Esophagus mucosa (tissue), 1 donor: ENCODE data around the gene SPN. TPM values are rescaled to one million over a fixed set of nuclear protein-coding genes. Genes with fewer than 3 reads are reported as not detected.
"Not testable (repeated sequence)": the region's sequence is repeated elsewhere in the genome, so short reads cannot be mapped to it uniquely, and the experiment has no call there.

ENCODE experiments used
- ATAC-seq: fragments of 200-7000 bp; cut with Tn5 transposase; one replicate; pipeline ENCODE4 v1.9.1; 2020
- total RNA-seq: library from RNA; stranded (reverse); gene quantifications from one replicate; pipeline ENCODE4 v1.2.4, GENCODE V29; 2023
- donor health status: DM: yes; HTN: yes; CAD: no.

SPN gene
- total RNA-seq, 1 donor from 2014 or later = 0.60 TPM

DNA sequence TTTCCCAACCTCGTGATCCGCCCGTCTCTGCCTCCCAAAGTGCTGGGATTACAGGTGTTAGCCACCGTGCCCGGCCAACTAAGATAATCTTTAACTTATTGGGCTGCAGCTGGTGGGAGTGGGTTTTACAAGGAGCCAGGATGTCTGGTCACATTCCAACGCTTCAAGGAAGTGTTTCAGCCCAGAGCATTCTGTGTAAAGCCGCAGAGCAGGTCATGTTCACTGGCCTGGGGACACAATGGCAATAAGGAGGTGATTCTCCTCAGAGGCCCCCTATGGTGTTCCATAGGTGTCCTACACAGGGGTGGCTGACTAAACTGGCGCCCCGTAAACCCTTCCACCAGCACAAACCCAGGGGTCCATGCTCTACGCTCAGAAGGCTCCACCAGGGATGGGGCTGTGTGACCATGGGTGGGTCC is 17.1 kb downstream of the SPN start:
- no peak for ATAC-seq

DNA sequence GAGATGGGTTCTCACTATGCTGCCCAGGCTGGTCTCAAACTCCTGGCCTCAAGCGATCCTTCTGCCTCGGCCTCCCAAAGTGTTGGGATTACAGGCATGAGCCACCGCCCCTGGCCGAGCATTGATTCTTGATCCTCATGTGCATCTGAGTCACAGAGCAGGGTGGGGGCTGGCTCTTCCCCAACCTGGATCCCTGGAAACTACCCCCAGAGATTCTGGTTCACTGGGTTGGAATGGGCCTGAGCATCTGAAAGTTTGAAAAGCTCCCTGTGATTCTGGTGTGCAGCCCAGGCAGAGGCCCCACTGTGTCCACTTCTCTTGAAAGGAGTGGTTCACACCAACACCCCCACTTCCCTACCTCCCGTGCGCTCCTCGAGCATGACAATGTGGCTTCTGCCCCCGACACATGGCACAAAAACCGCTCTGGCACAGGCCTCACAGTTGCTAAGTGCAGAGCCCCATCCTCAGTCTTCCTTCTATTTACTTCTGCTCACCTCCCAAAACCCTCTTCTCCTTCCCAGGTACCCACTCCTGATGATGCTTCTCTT is 20.6 kb downstream of the SPN start:
- ATAC-seq = no peak

DNA sequence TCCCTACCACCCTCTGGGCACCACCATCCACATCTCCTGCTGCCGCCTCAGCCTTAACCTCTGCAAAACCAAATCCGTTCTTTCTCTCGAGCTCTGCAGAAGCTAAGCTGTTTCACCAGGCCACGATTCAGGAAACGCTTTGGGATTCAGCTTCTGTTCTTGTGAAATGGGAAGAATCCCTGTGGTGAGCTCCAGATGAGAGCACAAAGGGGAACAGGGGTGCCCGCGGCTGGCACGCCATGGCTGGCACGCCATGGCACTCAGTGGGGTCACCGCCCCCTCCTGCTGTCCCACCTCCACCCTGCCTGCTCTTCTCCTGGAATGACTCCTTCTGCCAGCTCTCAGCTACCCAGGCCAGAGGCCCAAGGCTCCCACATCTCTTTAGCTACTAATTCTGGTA is 21.6 kb downstream of the SPN start:
- no peak for ATAC-seq

DNA sequence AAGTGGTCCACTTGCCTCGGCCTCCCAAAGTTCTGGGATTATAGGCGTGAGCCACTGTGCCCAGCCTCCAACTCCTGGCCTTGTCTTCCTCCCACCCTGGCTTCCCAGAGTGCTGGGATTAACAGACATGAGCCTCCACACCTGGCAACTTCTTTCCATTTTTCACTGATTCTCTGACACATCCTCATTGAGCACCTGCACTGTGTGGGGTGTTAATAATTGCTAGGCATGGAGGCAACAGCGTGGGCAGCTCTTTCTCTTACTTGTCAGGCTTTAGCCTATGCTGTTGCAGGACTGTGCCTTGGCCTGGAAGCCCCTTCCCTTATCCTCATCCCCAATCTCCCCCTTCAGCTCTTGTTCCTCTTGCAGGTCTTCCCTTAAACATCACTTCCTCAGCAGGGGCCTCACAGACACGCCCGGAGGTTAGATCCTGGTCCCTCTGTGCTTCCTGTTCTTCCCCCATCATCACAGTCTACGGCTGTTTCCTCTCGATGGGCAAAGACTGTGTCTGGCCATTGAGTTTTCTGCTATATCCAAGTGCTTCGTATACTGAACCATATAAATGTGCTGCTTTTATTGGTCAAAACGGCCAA is 23.8 kb downstream of the SPN start:
- no peak for ATAC-seq

DNA sequence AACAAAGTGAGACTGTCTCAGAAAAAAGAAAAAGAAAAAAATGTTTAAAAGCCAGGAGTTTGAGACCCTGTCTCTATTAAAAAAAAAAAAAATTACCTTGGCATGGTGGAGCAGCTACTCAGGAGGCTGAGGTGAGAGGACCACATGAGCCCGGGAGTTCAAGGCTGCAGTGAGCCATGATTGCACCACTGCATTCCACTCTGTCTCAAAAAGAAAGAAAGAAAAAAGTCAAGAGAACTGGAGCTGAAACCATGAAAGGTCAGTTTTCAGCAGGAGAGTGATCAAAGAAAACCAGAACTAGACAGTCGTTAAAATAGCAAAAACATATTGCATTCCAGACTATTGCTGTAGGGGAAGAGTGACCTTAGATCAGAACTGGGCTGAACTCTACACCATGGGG is 24.7 kb downstream of the SPN start:
- no peak for ATAC-seq

DNA sequence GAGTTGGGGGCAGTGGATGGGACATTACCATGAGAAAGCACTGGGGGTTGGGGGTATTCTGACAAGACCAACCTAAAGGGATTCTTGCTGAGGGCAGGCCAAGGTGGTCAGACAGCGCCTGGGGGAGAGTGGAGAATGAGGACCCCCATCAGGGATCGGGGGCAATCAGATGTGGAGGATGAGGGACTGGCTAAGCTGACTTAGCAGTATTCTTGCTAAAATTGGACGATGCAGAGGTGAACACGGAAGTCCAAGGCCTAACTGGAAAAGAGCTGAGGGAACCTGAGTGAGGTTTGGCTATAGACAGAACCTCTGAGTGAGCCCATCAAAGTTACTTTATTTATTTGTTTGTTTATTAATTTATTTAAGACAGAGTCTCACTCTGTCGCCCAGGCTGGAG is 25.1 kb downstream of the SPN start:
- no peak for ATAC-seq

DNA sequence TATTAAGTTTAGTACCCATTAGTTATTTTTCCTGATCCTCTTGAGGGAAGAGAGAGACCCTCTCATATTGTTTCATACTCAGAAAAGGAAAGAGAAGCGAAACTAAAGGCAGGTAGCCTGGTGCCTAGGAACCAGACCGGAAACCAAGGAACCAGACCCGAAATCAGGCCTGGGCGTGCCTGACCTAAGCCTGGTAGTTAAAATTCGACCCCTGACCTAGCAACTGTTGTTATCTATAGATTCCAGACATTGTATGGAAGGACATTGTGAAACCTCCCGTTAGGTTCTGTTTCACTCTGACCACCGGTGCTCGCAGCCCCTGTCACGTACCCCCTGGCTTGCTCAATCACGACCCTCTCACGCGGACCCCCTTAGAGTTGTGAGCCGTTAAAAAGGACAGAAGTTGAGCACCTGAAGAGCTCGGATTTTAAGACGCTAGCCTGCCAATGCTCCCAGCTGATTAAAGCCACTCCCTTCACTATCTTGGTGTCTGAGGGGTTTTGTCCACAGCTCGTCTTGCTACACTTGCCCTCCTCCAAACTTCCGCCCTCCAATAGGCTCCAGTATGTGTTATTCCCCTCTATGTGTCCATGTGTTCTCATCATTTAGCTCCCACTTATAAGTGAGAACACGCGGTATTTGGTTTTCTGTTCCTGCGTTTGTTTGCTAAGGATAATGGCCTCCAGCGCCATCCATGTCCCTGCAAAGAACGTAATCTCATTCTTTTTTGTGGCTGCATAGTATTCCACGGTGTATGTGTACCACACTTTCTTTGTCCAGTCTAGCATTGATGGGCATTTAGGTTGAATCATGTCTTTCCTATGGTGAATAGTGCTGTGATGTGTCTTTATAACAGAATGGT is 26.7 kb downstream of the SPN start:
- ATAC-seq = not testable (repeated sequence)

DNA sequence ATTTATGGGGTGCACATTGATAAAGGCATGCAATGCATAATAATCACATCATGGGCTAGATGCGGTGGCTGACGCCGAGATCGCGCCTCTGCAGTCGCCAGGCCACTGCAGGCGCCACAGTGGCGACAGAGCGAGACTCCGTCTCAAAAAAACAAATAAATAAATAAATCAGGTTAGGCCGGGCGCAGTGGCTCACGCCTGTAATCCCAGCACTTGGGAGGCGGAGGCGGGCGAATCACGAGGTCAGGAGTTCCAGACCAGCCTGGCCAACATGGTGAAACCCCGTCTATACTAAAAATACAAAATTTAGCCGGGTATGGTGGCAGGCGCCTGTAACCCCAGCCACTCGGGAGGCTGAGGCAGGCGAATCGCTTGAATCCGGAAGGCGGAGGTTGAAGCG is 29.6 kb downstream of the SPN start:
- not testable (repeated sequence) for ATAC-seq

DNA sequence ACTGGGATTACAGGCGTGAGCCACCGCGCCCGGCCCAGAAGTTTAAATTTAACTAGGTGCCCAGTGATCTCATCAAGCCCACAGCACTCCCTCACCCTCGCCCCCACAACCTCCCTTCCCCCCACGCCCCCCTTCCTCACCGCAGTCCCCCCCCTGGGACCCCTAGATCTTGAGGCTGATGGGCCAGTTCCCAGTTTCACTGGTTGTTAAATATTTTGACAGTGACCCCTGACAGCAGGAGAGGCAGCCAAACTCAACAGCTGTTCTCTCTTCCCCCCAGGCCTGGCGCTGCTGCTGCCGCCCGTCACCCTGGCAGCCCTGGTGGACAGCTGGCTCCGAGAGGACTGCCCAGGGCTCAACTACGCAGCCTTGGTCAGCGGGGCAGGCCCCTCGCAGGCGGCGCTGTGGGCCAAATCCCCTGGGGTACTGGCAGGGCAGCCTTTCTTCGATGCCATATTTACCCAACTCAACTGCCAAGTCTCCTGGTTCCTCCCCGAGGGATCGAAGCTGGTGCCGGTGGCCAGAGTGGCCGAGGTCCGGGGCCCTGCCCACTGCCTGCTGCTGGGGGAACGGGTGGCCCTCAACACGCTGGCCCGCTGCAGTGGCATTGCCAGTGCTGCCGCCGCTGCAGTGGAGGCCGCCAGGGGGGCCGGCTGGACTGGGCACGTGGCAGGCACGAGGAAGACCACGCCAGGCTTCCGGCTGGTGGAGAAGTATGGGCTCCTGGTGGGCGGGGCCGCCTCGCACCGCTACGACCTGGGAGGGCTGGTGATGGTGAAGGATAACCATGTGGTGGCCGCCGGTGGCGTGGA is 31.5 kb downstream of the SPN start:
- ATAC-seq = no peak

DNA sequence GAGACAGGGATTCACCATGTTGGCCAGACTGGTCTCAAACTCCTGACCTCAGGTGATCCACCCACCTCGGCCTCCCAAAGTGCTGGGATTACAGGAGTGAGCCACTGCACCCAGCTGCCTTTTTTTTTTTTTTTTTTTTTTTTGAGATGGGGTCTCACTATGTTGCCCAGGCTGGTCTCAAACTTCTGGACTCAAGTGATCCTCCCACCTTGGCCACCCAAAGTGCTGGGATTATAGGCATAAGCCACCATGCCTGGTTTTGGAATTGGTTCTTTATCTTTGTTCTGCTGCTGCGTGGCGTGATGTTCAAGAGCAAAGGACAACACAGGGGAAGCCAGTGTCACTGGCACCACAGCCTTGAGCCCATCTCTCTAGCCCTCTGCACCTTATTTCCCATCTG is 32.6 kb downstream of the SPN start:
- not testable (repeated sequence) for ATAC-seq

DNA sequence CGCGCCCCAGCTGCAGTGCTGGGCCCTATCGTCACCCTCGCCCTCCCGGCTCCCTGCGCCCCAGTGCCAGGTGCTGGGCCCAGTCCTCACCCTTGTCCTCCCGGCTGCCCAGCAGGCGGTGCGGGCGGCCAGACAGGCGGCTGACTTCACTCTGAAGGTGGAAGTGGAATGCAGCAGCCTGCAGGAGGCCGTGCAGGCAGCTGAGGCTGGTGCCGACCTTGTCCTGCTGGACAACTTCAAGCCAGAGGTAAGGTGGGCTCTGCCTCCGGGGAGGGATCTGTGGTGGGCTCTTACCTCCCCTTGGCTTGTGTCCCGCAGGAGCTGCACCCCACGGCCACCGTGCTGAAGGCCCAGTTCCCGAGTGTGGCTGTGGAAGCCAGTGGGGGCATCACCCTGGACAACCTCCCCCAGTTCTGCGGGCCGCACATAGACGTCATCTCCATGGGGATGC is 33.9 kb downstream of the SPN start:
- no peak for ATAC-seq

DNA sequence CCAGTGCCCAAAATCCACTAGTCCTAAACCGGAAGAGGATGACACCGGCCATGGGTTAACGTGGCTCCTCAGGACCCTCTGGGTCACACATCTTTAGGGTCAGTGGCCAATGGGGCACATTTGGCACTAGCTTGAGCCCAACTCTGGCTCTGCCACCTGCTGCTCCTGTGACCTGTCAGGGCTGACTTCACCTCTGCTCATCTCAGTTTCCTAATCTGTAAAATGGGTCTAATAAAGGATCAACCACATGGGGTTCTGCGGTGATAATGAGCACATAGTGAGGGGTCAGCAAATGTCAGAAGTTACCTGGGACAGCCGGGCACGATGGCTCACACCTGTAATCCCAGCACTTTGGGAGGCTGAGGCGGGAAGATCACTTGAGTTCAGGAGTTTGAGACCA is 34.3 kb downstream of the SPN start:
- ATAC-seq = no peak

DNA sequence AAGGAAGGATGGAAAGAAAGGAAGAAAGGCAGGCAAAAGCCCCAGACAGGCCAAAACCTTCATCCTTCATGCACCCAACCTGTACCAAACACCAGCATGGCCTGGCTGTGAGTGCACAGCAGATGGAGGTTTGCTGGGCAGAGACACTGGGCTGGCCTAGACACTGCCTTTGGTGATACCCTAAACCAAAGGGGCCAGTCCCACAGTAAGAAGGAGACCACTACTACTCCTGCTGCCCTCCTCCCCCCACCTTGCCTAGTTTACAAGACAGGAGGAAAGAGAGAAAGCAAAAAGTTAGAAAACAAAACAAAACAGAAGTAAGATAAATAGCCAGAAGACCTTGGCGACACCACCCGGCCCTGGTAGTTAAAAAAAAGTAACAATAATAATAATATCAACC is 35.0 kb downstream of the SPN start:
- ATAC-seq = no peak

DNA sequence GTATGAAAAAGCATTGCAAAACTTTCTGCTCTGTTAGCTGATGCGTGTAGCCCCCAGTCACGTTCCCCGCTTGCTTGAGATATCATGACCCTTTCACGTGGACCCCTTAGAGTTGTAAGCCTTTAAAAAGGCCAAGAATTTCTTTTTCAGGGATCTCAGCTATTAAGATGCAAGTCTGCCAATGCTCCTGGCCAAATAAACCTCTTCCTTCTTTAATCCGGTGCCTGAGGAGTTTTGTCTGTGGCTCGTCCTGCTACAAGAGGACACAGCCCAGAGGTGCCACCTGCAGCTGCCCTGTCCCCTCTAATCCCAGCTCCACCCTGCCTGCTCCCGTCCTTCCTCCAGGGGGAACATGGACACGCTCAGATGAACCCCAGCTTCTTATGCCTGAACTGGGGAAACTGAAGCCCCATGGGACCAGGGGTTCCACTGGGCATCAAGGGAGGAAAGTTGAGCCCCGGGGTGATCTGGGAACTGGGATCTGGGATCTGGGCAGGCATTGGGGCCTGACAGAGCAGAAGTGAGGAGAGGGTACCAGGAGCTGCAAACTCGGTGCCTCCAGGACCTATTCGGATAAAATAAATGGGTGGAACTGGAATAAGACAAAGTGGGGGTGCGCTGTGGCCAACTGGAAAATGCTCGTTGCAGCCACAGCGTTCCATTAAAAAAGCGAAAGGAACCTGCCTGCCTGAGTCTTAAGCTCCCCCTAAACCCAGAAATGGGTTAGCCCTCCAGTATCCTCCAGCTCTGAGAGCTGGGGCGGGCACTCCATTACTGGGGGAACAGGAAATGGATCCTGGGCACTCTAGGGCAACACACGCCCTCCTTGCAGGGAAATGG is 35.7 kb downstream of the SPN start:
- ATAC-seq = no peak

DNA sequence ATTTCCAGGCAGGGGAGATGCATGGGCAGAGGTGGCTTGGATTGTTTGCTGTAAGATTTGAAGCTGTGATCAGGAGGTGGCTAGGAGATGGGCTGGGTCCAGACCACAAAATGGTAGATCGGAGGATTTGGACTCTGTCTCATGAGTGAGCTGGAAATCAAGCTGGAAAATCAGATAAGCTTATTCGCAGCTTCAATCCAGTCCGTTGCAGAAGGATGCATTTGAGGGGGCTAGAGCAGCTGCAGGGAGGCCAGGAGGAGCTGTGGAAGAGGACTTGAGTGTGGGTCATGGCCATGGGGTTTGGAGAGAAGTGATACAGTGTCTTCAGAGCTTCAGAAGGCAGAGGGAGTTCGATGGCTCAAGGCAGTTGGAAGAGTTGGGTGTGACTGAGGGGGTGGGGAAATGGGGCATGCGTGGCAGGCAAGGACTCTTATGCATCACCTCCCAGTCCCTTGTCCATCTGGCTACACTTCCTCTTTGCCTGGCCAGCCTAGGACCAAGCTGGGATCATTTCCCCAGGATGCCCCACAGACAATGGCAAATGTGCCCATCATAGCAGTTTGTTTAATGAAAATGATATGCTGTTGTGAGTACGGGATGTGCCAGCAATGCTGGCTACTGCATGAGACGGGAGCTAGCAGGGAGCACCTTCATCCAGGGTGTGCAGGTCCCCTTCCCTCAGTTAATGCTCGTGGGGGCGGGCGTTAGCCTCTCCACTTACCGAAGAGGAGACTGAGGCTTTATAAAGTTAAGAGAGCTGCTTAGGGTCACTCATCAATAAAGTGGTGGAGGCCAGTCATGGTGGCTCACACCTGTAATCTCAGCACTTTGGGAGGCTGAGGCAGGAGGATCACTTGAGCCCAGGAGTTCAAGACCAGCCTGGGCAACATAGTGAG is 36.5 kb downstream of the SPN start:
- ATAC-seq = no peak

DNA sequence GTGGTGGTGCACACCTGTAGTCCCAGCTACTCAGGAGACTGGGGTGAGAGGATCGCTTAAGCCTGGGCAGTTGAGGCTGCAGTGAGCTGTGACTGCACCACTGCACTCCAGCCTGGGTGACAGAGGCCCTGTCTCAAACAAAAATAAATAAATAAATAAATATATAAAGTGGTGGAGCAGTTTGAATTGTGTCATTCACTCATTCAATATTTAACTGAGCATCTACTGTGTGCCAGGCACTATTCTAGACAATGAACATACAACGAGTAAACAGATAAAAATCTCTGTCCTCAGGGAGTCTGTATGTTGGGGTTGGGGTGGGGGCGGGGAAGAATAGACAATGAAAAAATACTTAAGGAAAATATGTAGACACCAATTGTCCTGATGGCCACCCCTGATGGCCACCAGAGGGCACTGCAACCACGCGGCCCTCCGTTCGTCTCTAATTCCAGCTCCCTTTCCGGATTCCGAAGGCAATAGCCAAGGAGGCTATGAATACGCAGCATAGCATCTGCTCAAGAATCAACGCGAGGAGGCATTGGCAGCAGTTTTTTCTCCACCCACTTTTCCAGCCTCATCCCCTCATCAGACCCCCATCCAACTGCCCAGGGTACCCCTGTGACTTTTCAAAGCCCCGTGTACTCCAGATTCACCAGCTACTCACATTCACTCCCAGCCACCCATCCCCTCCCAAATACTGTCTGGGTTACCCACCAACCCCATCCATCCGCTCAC is 37.4 kb downstream of the SPN start:
- ATAC-seq = peak; percentile 91

DNA sequence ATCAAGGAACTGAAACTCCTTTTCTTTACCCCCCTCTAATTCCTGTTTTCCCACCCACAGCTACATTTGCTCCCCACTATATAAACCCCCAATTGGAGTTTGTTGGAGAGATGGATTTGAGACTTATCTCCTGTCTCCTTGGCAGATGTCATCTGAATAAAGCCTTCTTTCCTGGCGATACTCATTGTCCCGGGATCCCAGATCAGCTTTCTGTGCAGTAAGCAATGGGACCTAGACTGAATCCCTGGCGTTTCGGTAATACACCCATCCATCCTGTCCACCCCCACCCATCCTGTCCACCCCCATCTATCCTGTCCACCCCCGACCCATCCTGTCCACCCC is 38.1 kb downstream of the SPN start:
- peak; percentile 24 for ATAC-seq

DNA sequence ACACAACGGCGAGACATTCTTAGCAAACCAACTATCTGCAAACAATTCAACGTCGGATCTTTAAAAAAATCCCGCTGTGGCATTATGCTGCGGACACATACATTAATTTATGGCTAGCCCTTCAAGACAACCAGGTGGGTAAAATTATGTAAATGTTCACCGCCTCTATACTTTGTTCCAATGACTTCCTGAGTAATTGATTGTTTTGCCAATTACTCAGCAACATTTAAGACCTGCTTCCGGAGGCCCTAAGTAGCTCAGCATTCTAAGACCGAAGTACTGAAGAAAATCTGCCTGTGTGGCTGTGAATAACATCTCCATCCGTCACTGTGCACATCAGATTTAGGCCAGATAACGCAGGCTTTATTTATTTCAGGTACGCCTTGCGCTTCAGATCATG is 39.2 kb downstream of the SPN start:
- ATAC-seq = no peak

DNA sequence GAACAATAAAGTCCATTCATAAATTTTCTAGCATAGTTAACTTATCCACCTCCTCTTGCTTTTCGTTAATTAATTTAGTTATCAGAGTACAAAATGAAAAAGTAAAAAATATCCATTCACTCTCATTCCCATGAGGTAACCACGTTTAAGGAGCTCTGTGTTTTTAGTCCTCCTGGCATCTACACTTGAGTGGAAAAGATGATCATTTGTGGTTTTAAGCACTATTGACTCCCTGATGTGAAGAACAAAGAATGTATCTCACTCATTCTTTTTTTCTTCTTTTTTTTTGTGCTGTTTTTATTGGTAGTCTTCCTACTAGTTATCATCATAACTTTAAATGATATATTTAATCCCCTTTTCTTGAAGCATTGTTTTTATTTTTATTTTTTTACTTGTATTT is 42.0 kb downstream of the SPN start:
- no peak for ATAC-seq

DNA sequence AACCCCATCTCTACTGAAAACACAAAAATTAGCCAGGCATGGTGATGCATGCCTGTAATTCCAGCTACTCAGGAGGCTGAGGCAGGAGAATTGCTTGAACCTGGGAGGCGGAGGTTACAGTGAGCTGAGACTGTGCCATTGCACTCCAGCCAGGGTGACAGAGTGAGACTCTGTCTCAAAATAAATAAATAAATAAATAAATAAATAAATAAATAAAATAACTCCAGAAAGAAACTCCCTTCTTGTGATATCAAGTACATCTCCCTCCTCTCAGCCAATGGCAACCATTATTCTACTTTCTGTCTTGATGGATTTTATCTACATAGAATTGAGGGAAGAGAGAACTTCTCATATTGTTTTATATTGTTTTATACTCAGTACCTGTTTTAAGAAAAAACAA is 44.1 kb downstream of the SPN start:
- ATAC-seq = not testable (repeated sequence)
